ENCODE measurements around the gene CCT5. TPM values are rescaled to one million over a fixed set of nuclear protein-coding genes. Genes with fewer than 3 reads are reported as not detected.

Gene CCT5
- total and polyA plus RNA-seq, 2 donors (not counting 1 experiment from before 2014, with no cell fraction given): 74.3 to 77.7 TPM

GRCh38 chr5:10311595-10312425, 61.7 kb downstream of the CCT5 start:
- no peaks in the 10 kb centered on the region for H3K9me3 ChIP-seq (ENCODE audit: control extremely low read depth in 1 of 3, control insufficient read depth in 2 of 3, insufficient read depth in 1 of 3, low read length in 2 of 3)
- H2AFZ ChIP-seq (ENCODE audit: insufficient read depth, low read depth, low read length, poor library complexity, severe bottlenecking): no peak overlapping the region
- no peaks in the 10 kb centered on the region for H3K9me3 Mint-ChIP-seq (ENCODE audit: insufficient read depth)
- no peaks in the 10 kb centered on the region for H3K79me2 ChIP-seq (ENCODE audit: control insufficient read depth, insufficient read depth, low read length)
- peaks cover 3 to 5% of the 10 kb centered on the region in 2 donors for H3K4me1 ChIP-seq (ENCODE audit: control insufficient read depth in 2 of 2, insufficient read depth in 2 of 2, low read length in 2 of 2)
- H3K4me1 Mint-ChIP-seq: peaks cover 6% of the 10 kb centered on the region
- H3K9ac ChIP-seq (ENCODE audit: low read length): no peak overlapping the region
- H3K27me3 ChIP-seq (replicated peaks in 1 of 4; ENCODE audit: control extremely low read depth in 1 of 4, control insufficient read depth in 3 of 4, insufficient read depth in 4 of 4, low read length in 3 of 4): peaks cover 0 to 19% (median 10%) of the 10 kb centered on the region in 4 experiments
- POLR2A ChIA-PET: no interaction called here
- CTCF ChIA-PET: no interaction called here
- WGBS (ENCODE audit: insufficient coverage): 100% methylated on average over 8 of the region's 10 CpGs
- no peak for DNase-seq
- no peak overlapping the region for H3K4me3 Mint-ChIP-seq
- H4K20me1 ChIP-seq (ENCODE audit: control insufficient read depth, insufficient read depth, low read length, poor library complexity, severe bottlenecking): no peaks in the 10 kb centered on the region
- no peak for ATAC-seq (ENCODE audit: low read depth)
- no peak overlapping the region for H3K4me2 ChIP-seq (replicated peaks; ENCODE audit: low read depth, low read length, poor library complexity, severe bottlenecking)
- intact Hi-C loops (cut with micrococcal nuclease): no loop called here
- H3K27me3 Mint-ChIP-seq: peaks cover 24% of the 10 kb centered on the region
- H3K36me3 ChIP-seq (replicated peaks in 1 of 2; ENCODE audit: control extremely low read depth in 1 of 2, control insufficient read depth in 1 of 2, extremely low read depth in 1 of 2, insufficient read depth in 2 of 2, low read length in 1 of 2): no peaks in the 10 kb centered on the region
- no peak for TF ChIP-seq CTCF (IDR thresholded peaks at IDR 0.05)
- TF ChIP-seq EZH2 (IDR thresholded peaks at IDR 0.05; ENCODE audit: borderline replicate concordance, insufficient read depth, low read depth, low read length, poor library complexity, severe bottlenecking): no peak
- H3K27ac ChIP-seq (ENCODE audit: low read length in 2 of 2): no peak overlapping the region
- no peak overlapping the region for H3K4me3 ChIP-seq (ENCODE audit: control extremely low read depth in 1 of 5, extremely low read depth in 1 of 5, insufficient read depth in 1 of 5, low read depth in 2 of 5, low read length in 4 of 5)
- no peak overlapping the region for H3K27ac Mint-ChIP-seq

GRCh38 chr5:10315201-10315600, 65.1 kb downstream of the CCT5 start:
- H3K9me3 Mint-ChIP-seq (ENCODE audit: insufficient read depth): no peaks in the 10 kb centered on the region
- no peak overlapping the region for H3K4me3 Mint-ChIP-seq
- no peak overlapping the region for H3K27ac Mint-ChIP-seq
- TF ChIP-seq CTCF (IDR thresholded peaks at IDR 0.05): no peak
- no peak for TF ChIP-seq EZH2 (IDR thresholded peaks at IDR 0.05; ENCODE audit: borderline replicate concordance, insufficient read depth, low read depth, low read length, poor library complexity, severe bottlenecking)
- no peaks in the 10 kb centered on the region for H3K4me1 Mint-ChIP-seq
- H2AFZ ChIP-seq (ENCODE audit: insufficient read depth, low read depth, low read length, poor library complexity, severe bottlenecking): no peak overlapping the region
- no peak overlapping the region for H3K9ac ChIP-seq (ENCODE audit: low read length)
- CTCF ChIA-PET: no interaction called here
- DNase-seq (no peak), ATAC-seq (ENCODE audit: low read depth) (no peak)
- H3K27ac ChIP-seq (ENCODE audit: low read length in 2 of 2): no peak overlapping the region
- H4K20me1 ChIP-seq (ENCODE audit: control insufficient read depth, insufficient read depth, low read length, poor library complexity, severe bottlenecking): no peaks in the 10 kb centered on the region
- peaks cover 13% of the 10 kb centered on the region for H3K27me3 Mint-ChIP-seq
- POLR2A ChIA-PET: no interaction called here
- no peaks in the 10 kb centered on the region for H3K27me3 ChIP-seq (replicated peaks in 1 of 4; ENCODE audit: control extremely low read depth in 1 of 4, control insufficient read depth in 3 of 4, insufficient read depth in 4 of 4, low read length in 3 of 4)
- no peaks in the 10 kb centered on the region for H3K79me2 ChIP-seq (ENCODE audit: control insufficient read depth, insufficient read depth, low read length)
- H3K36me3 ChIP-seq (replicated peaks in 1 of 2; ENCODE audit: control extremely low read depth in 1 of 2, control insufficient read depth in 1 of 2, extremely low read depth in 1 of 2, insufficient read depth in 2 of 2, low read length in 1 of 2): no peaks in the 10 kb centered on the region
- no peaks in the 10 kb centered on the region for H3K4me1 ChIP-seq (ENCODE audit: control insufficient read depth in 2 of 2, insufficient read depth in 2 of 2, low read length in 2 of 2)
- no peaks in the 10 kb centered on the region for H3K9me3 ChIP-seq (ENCODE audit: control extremely low read depth in 1 of 3, control insufficient read depth in 2 of 3, insufficient read depth in 1 of 3, low read length in 2 of 3)
- no peak overlapping the region for H3K4me3 ChIP-seq (ENCODE audit: control extremely low read depth in 1 of 5, extremely low read depth in 1 of 5, insufficient read depth in 1 of 5, low read depth in 2 of 5, low read length in 4 of 5)
- intact Hi-C loops (cut with micrococcal nuclease): no loop called here
- WGBS (ENCODE audit: insufficient coverage): 84% methylated on average over 2 of the region's 5 CpGs
- H3K4me2 ChIP-seq (replicated peaks; ENCODE audit: low read depth, low read length, poor library complexity, severe bottlenecking): no peak overlapping the region
